Calu3 (cell line): ENCODE results near the gene PREX1. TPM values are rescaled to one million over a fixed set of nuclear protein-coding genes. Genes with fewer than 3 reads are reported as not detected.

ENCODE experiments used
- BruUV-seq: library from RNA; stranded (reverse); fragments of 400-500 nt; replicated peaks from 2 replicates; lab custom pipeline; 2021; lab: Mats Ljungman, UMichigan
- CTCF ChIA-PET: fragments of 300-600 bp; sonication (Branson Sonifier 250); formaldehyde crosslinking; loops from one replicate; lab custom pipeline; 2022; ENCODE audit warnings: antibody characterized with exemption; lab: Charles Lee
- DNase-seq: peaks from one replicate; pipeline ENCODE4 v3.0.0; 2022
- H3K27ac Mint-ChIP-seq: one replicate; pipeline ENCODE4 v1.8.0; 2022; ENCODE audit warnings: mixed read lengths; ENCODE audit not compliant: unreplicated experiment
- H3K27me3 Mint-ChIP-seq: one replicate; pipeline ENCODE4 v1.8.0; 2022; ENCODE audit warnings: mixed read lengths; ENCODE audit not compliant: unreplicated experiment
- H3K36me3 Mint-ChIP-seq: one replicate; pipeline ENCODE4 v1.8.0; 2022; ENCODE audit warnings: mild to moderate bottlenecking, moderate library complexity, mixed read lengths; ENCODE audit not compliant: insufficient read depth, unreplicated experiment
- H3K4me1 Mint-ChIP-seq: one replicate; pipeline ENCODE4 v1.8.0; 2022; ENCODE audit warnings: mild to moderate bottlenecking, low read depth, mixed read lengths; ENCODE audit not compliant: unreplicated experiment
- H3K4me3 Mint-ChIP-seq: one replicate; pipeline ENCODE4 v1.8.0; 2022; ENCODE audit warnings: mild to moderate bottlenecking, low read depth, moderate library complexity, mixed read lengths; ENCODE audit not compliant: unreplicated experiment
- H3K9me3 Mint-ChIP-seq: one replicate; pipeline ENCODE4 v1.8.0; 2022; ENCODE audit warnings: low read depth, mixed read lengths; ENCODE audit not compliant: unreplicated experiment
- CTCF ChIP-seq: fragments of 200-600 bp; IDR thresholded peaks from one replicate; pipeline ENCODE4 v1.8.0; 2022; ENCODE audit warnings: antibody characterized with exemption; ENCODE audit not compliant: unreplicated experiment
- intact Hi-C: fragments of 100-400 bp; cut with micrococcal nuclease; formaldehyde crosslinking; loops from one replicate; pipeline ENCODE4 v1.10.0; 2022; ENCODE audit not compliant: unreplicated experiment
- total RNA-seq: library from RNA; stranded (reverse); gene quantifications from 2 replicates; pipeline ENCODE4 v1.2.3, GENCODE V29; 2022

Gene PREX1
- total RNA-seq, 1 experiment from 2014 or later, result 0.31 TPM

DNA sequence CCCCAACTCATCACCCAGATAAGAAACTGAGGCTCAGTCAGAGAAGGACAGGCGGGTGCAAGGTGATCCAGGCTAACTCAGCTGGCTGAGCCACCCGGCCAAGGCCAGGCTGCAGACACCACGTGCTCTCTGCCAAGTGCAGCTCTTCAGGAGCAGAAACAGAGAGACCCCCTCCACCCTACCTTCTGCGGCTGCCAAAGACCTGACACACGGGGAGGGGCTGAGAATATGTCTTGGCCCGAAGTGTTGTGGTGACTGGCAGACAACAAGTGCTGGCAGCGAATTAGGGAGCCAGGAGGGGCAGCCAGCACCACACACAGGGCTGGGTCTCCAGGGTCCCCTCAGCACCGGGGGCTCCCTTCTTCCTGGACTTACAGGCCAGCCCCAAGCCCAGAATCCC, 22.5 kb downstream of the PREX1 start:
- intact Hi-C loops, result no loop called here
- Mint-ChIP-seq H3K27ac (no peak overlapping the region), H3K36me3 (no peaks in the 10 kb centered on the region), H3K4me3 (no peak overlapping the region), H3K4me1 (no peaks in the 10 kb centered on the region), H3K27me3 (peaks cover 92% of the 10 kb centered on the region), H3K9me3 (no peaks in the 10 kb centered on the region)
- CTCF ChIA-PET, result interaction anchor here (1.2 kb wide), 1 partner anchor 16 kb away, joined by 6 read pairs; no protein-coding TSS in a partner anchor
- DNase-seq, result no peak
- no TSS peak for BruUV-seq
- TF ChIP-seq CTCF, result no peak

- DNase-seq, result no peak
- CTCF ChIA-PET, result interaction anchor here (1.5 kb wide), 1 partner anchor 147 kb away, joined by 4 read pairs; no protein-coding TSS in a partner anchor
These were observed 23.4 kb downstream of the PREX1 start for GRCh38 chr20:48804300-48804980.

GRCh38 chr20:48803176-48804053, 24.4 kb downstream of the PREX1 start:
- no peak for TF ChIP-seq CTCF
- Mint-ChIP-seq H3K27ac (no peak overlapping the region), H3K9me3 (no peaks in the 10 kb centered on the region), H3K27me3 (peaks cover 93% of the 10 kb centered on the region), H3K36me3 (no peaks in the 10 kb centered on the region), H3K4me3 (no peak overlapping the region), H3K4me1 (no peaks in the 10 kb centered on the region)
- CTCF ChIA-PET, result interaction anchor here (1.5 kb wide), 1 partner anchor 146 kb away, joined by 4 read pairs; no protein-coding TSS in a partner anchor
- intact Hi-C loops, result no loop called here
- DNase-seq, result no peak
- BruUV-seq, result no TSS peak

More at GRCh38 chr20:48804300-48804980, 23.4 kb downstream of the PREX1 start:
- peaks cover 93% of the 10 kb centered on the region for H3K27me3 Mint-ChIP-seq
- no TSS peak for BruUV-seq
- no peak for TF ChIP-seq CTCF
- no peaks in the 10 kb centered on the region for H3K36me3 Mint-ChIP-seq
- no peaks in the 10 kb centered on the region for H3K4me1 Mint-ChIP-seq
- no peaks in the 10 kb centered on the region for H3K9me3 Mint-ChIP-seq
- intact Hi-C loops, result no loop called here
- H3K27ac Mint-ChIP-seq, result no peak overlapping the region
- H3K4me3 Mint-ChIP-seq, result no peak overlapping the region

DNA sequence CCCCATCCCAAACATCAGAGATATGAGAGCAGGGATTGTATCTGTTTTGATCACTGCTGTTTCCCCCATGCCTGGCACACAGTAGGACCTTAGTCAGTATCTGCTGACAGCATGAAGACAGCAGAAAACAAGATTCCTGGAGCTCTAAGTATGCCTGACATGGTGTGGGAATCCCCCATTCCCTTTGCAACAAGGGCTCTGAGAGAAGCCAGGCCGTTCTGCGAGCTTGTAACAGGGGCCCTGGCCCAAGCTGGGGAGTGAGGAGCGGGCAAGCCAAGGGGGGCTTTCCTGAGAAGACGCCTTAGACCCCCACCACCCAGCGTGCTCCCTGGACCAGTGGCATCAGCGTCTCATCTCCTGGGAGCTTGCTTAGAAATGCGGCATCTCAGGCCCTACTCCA, 25.2 kb downstream of the PREX1 start:
- H3K36me3 Mint-ChIP-seq, result no peaks in the 10 kb centered on the region
- H3K4me1 Mint-ChIP-seq, result no peaks in the 10 kb centered on the region
- TF ChIP-seq CTCF, result no peak
- CTCF ChIA-PET, result no interaction called here
- no peak overlapping the region for H3K4me3 Mint-ChIP-seq
- intact Hi-C loops, result no loop called here
- no peak overlapping the region for H3K27ac Mint-ChIP-seq
- BruUV-seq, result no TSS peak
- H3K9me3 Mint-ChIP-seq, result no peaks in the 10 kb centered on the region
- no peak for DNase-seq
- H3K27me3 Mint-ChIP-seq, result peaks cover 93% of the 10 kb centered on the region
